Brain microvascular endothelial cell (primary cell): ENCODE data around the gene CAT.

Experiments used
- DNase-seq: peaks from one replicate; pipeline ENCODE4 v3.0.0-alpha.2; 2020
- H3K27ac ChIP-seq: fragments of 250-450 bp; sonication (Bioruptor Pico); 2 replicates; pipeline ENCODE4 v1.5.1; 2020; ENCODE audit warnings: mild to moderate bottlenecking, moderate library complexity
- H3K27me3 ChIP-seq: fragments of 250-450 bp; sonication (Bioruptor Pico); replicated peaks from 2 replicates; pipeline ENCODE4 v1.5.1; 2020; ENCODE audit warnings: mild to moderate bottlenecking
- H3K36me3 ChIP-seq: fragments of 250-450 bp; sonication (Bioruptor Pico); replicated peaks from 2 replicates; pipeline ENCODE4 v1.5.1; 2020; ENCODE audit warnings: mild to moderate bottlenecking
- H3K4me3 ChIP-seq: 2 replicates; pipeline ENCODE4 v1.5.1; 2011; ENCODE audit warnings: low read depth, mild to moderate bottlenecking, control low read depth, low read length, moderate library complexity
- in situ Hi-C: cut with HindIII; loops from 2 replicates; pipeline ENCODE4 v1.10.0; 2017; ENCODE audit warnings: low sequenced_read_pairs, low pct_ligation_motif_present
- TF ChIP-seq, protein P1 (sequence below): IDR thresholded peaks from 2 replicates; pipeline ENCODE4 v1.5.1; 2011; ENCODE audit warnings: low read depth, mild to moderate bottlenecking, moderate library complexity, low read length, control low read depth, inconsistent platforms; ENCODE audit errors: missing control alignments

The CAT gene

DNA sequence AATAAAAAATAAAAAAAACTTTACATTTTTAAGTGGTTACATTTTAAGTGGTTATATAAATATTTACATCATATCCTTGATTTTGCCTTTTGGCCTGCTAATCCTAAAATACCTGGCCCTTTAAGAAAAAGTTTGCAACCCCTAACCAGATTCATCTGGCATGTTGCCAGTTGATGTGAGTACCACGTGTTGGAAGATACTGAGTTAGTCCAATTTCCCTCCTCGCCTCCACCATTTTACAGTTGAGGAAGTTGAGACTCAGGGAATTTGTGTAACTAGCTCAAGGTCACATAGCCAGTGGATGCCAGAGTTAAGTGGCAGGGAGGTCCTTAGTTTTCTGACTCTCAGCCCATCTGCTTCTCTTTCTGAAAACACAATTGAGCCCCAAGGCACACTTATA lies 69.8 kb downstream of the CAT start:
- TF ChIP-seq, protein P1, sequence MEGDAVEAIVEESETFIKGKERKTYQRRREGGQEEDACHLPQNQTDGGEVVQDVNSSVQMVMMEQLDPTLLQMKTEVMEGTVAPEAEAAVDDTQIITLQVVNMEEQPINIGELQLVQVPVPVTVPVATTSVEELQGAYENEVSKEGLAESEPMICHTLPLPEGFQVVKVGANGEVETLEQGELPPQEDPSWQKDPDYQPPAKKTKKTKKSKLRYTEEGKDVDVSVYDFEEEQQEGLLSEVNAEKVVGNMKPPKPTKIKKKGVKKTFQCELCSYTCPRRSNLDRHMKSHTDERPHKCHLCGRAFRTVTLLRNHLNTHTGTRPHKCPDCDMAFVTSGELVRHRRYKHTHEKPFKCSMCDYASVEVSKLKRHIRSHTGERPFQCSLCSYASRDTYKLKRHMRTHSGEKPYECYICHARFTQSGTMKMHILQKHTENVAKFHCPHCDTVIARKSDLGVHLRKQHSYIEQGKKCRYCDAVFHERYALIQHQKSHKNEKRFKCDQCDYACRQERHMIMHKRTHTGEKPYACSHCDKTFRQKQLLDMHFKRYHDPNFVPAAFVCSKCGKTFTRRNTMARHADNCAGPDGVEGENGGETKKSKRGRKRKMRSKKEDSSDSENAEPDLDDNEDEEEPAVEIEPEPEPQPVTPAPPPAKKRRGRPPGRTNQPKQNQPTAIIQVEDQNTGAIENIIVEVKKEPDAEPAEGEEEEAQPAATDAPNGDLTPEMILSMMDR: no peak

DNA sequence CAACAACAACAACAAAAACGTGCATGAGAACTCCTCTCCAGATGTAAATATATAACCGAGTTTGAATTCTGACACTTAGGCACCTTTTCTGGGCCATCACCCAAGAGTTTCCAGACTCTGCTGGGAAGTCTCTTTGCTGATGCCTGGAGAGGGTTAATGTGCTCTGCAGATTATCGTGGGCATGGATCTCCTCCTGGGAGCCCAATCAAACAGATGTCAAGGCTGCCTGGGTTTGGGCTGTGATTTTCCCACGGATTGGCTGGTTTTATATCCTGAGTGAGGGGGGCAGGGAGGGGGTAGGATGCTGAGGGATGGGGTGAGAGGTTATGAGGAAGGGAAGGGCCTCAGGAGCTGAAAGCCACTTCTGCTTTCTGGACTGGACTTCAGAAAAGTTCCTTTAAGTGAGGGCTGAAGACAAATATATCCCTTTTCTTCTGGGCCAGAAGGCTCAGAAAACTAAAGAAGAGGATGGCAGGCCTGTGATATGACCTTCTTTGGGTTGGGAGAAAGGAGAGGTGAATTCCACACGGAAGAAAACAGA lies 70.7 kb downstream of the CAT start:
- no peak overlapping the region for H3K4me3 ChIP-seq
- TF ChIP-seq, protein P1: no peak
- in situ Hi-C loops: no loop called here
- no peak for DNase-seq
- H3K27me3 ChIP-seq: no peaks in the 10 kb centered on the region
- no peaks in the 10 kb centered on the region for H3K36me3 ChIP-seq
- no peak overlapping the region for H3K27ac ChIP-seq

More for the DNA sequence above, 69.8 kb downstream of the CAT start:
- H3K4me3 ChIP-seq: no peak overlapping the region
- in situ Hi-C loops: no loop called here
- no peaks in the 10 kb centered on the region for H3K36me3 ChIP-seq
- no peaks in the 10 kb centered on the region for H3K27me3 ChIP-seq
- DNase-seq: no peak
- H3K27ac ChIP-seq: no peak overlapping the region

DNA sequence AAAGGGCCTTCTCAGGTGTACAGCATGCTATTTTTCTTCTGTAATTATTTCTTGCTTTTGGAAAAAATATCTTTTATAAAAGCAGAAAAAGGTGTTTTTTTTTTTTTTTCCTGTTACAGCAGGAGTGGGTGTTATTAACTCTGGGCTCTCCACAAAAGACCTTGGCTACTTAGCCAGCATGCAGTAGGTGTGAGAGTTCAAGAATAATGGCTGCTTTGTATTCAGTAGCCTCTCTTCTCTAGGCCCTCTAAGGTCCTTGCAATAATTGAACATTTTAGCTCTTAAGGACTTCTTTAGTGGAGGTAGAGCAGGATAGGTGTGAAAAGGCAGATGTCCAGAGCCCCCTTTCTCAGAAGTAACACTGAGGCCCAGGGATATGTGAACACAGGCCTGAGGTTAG lies 71.5 kb downstream of the CAT start:
- Histone ChIP-seq H3K27me3 (no peaks in the 10 kb centered on the region), H3K27ac (no peak overlapping the region), H3K4me3 (no peak overlapping the region), H3K36me3 (no peaks in the 10 kb centered on the region)
- in situ Hi-C loops: no loop called here
- TF ChIP-seq, protein P1: no peak
- DNase-seq: no peak

- H3K4me3 ChIP-seq: no peak overlapping the region
- in situ Hi-C loops: no loop called here
- DNase-seq: no peak
- no peak overlapping the region for H3K27ac ChIP-seq
- no peaks in the 10 kb centered on the region for H3K27me3 ChIP-seq
- no peaks in the 10 kb centered on the region for H3K36me3 ChIP-seq
- TF ChIP-seq, protein P1: no peak
Observed at GRCh38 chr11:34510673-34511072, 71.9 kb downstream of the CAT start.

GRCh38 chr11:34512840-34513681 lies 74.3 kb downstream of the CAT start:
- Histone ChIP-seq H3K27ac (no peak overlapping the region), H3K36me3 (no peaks in the 10 kb centered on the region)
- in situ Hi-C loops: no loop called here

More at GRCh38 chr11:34512840-34513681, 74.3 kb downstream of the CAT start:
- H3K4me3 ChIP-seq: no peak overlapping the region
- DNase-seq: peak; percentile 58
- TF ChIP-seq, protein P1: peak; percentile 98
- H3K27me3 ChIP-seq: no peaks in the 10 kb centered on the region
